Muscle layer of colon (tissue), 2 donors: Measurements from ENCODE around the gene RASA1.
A peak's percentile ranks its signal among the peaks of the same experiment; 100 is the strongest.

ENCODE experiments used
- H3K27ac ChIP-seq: one replicate; pipeline ENCODE4 v1.7.0; 2013; ENCODE audit warnings: low read depth, mild to moderate bottlenecking, low read length, moderate library complexity
- H3K27me3 ChIP-seq, 2 donors: one replicate each; pipeline ENCODE4 v1.7.0; 2013; ENCODE audit warnings: low read length in 2 of 2, mild to moderate bottlenecking in 2 of 2; ENCODE audit not compliant: insufficient read depth in 2 of 2, control insufficient read depth in 1 of 2
- H3K36me3 ChIP-seq: one replicate; pipeline ENCODE4 v1.7.0; 2013; ENCODE audit warnings: mild to moderate bottlenecking, low read length; ENCODE audit not compliant: insufficient read depth
- H3K4me1 ChIP-seq: one replicate; pipeline ENCODE4 v1.7.0; 2013; ENCODE audit warnings: mild to moderate bottlenecking, low read length; ENCODE audit not compliant: insufficient read depth
- H3K4me3 ChIP-seq, 2 donors: one replicate each; pipeline ENCODE4 v1.7.0; 2013; ENCODE audit warnings: low read length in 2 of 2, low read depth in 1 of 2, mild to moderate bottlenecking in 1 of 2, moderate library complexity in 1 of 2
- H3K9ac ChIP-seq: one replicate; pipeline ENCODE4 v1.7.0; 2013; ENCODE audit warnings: low read length
- H3K9me3 ChIP-seq: one replicate; pipeline ENCODE4 v1.7.0; 2013; ENCODE audit warnings: mild to moderate bottlenecking, low read length
- donor health status: abdominal sarcoma.
- donor health status: Adenocarcinoma of cecum.

Gene RASA1

GRCh38 chr5:87267574-87268125 is at the start of gene RASA1:
TSS of gene RASA1 (plus strand) at chr5:87267883. CDS start at chr5:87268452, 569 bp downstream.
- Histone ChIP-seq H3K27ac (peak within 1 kb of the TSS; percentile 99), H3K4me3 (peak within 1 kb of the TSS; percentile 93 to 100), H3K4me1 (peaks cover 9% of the 10 kb centered on the region), H3K9ac (peak within 1 kb of the TSS; percentile 86), H3K27me3 (no peaks in the 10 kb centered on the region), H3K36me3 (no peaks in the 10 kb centered on the region), H3K9me3 (no peaks in the 10 kb centered on the region)

GRCh38 chr5:87229780-87230179 is 37.9 kb upstream of the RASA1 start:
- H3K36me3 ChIP-seq, result no peaks in the 10 kb centered on the region
- H3K27me3 ChIP-seq, result no peaks in the 10 kb centered on the region
- no peak overlapping the region for H3K4me3 ChIP-seq
- H3K9ac ChIP-seq, result no peak overlapping the region
- no peak overlapping the region for H3K27ac ChIP-seq
- no peaks in the 10 kb centered on the region for H3K9me3 ChIP-seq
- no peaks in the 10 kb centered on the region for H3K4me1 ChIP-seq

DNA sequence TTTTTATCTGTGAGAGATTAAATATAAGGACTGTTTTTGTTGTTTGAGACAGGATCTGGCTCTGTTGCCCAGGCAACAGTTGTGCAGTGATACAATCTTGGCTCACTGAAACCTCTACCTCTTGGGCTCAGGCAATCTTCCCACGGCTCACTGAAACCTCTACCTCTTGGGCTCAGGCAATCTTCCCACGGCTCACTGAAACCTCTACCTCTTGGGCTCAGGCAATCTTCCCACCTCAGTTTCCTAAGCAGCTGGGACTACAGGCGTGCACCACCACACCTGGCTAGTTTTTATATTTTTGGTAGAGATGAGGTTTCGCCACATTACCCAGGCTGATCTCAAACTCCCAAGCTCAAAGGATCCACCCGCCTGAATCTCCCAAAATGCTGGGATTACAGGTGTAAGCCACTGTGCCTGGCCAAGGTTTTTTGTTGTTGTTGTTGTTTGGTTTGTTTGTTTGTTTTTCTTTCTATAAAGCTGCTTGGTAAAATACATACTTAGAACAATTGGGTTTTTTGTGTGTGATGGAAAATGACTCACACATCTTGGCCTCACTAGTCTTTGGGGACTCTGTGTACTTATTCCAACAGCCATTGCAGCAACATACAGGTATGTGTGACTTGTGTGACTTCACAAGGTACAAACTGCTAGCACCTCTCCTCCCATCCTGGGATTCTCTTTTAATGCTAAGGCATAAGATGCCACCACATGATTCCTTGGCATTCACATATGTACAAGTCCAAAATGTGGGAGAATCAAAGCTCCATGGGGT is 36.5 kb upstream of the RASA1 start:
- Histone ChIP-seq H3K9ac (no peak overlapping the region), H3K4me3 (no peak overlapping the region), H3K27ac (no peak overlapping the region), H3K36me3 (no peaks in the 10 kb centered on the region), H3K27me3 (no peaks in the 10 kb centered on the region), H3K9me3 (no peaks in the 10 kb centered on the region), H3K4me1 (no peaks in the 10 kb centered on the region)

GRCh38 chr5:87233143-87233542 is 34.5 kb upstream of the RASA1 start:
- Histone ChIP-seq H3K9me3 (no peaks in the 10 kb centered on the region), H3K9ac (no peak overlapping the region), H3K27me3 (no peaks in the 10 kb centered on the region), H3K4me1 (no peaks in the 10 kb centered on the region), H3K36me3 (no peaks in the 10 kb centered on the region), H3K4me3 (no peak overlapping the region), H3K27ac (no peak overlapping the region)

GRCh38 chr5:87241555-87241954 is 26.1 kb upstream of the RASA1 start:
- Histone ChIP-seq H3K27ac (no peak overlapping the region), H3K4me1 (no peaks in the 10 kb centered on the region)

GRCh38 chr5:87242242-87242641 is 25.4 kb upstream of the RASA1 start:
- no peaks in the 10 kb centered on the region for H3K27me3 ChIP-seq
- H3K9me3 ChIP-seq, result no peaks in the 10 kb centered on the region
- H3K36me3 ChIP-seq, result no peaks in the 10 kb centered on the region
- H3K4me1 ChIP-seq, result no peaks in the 10 kb centered on the region
- no peak overlapping the region for H3K27ac ChIP-seq
- H3K4me3 ChIP-seq, result no peak overlapping the region
- H3K9ac ChIP-seq, result no peak overlapping the region

More at GRCh38 chr5:87241555-87241954, 26.1 kb upstream of the RASA1 start:
- H3K9me3 ChIP-seq, result no peaks in the 10 kb centered on the region
- no peak overlapping the region for H3K4me3 ChIP-seq
- H3K9ac ChIP-seq, result no peak overlapping the region
- no peaks in the 10 kb centered on the region for H3K27me3 ChIP-seq
- H3K36me3 ChIP-seq, result no peaks in the 10 kb centered on the region

- H3K36me3 ChIP-seq, result no peaks in the 10 kb centered on the region
- no peak overlapping the region for H3K4me3 ChIP-seq
- no peak overlapping the region for H3K27ac ChIP-seq
- no peaks in the 10 kb centered on the region for H3K27me3 ChIP-seq
- no peaks in the 10 kb centered on the region for H3K4me1 ChIP-seq
- H3K9me3 ChIP-seq, result no peaks in the 10 kb centered on the region
- no peak overlapping the region for H3K9ac ChIP-seq
Measured at GRCh38 chr5:87243161-87243844, 24.4 kb upstream of the RASA1 start.

- Histone ChIP-seq H3K27ac (no peak overlapping the region), H3K36me3 (no peaks in the 10 kb centered on the region), H3K27me3 (no peaks in the 10 kb centered on the region), H3K9me3 (no peaks in the 10 kb centered on the region), H3K9ac (no peak overlapping the region), H3K4me1 (no peaks in the 10 kb centered on the region), H3K4me3 (no peak overlapping the region)
Measured at GRCh38 chr5:87245451-87245850, 22.2 kb upstream of the RASA1 start.

DNA sequence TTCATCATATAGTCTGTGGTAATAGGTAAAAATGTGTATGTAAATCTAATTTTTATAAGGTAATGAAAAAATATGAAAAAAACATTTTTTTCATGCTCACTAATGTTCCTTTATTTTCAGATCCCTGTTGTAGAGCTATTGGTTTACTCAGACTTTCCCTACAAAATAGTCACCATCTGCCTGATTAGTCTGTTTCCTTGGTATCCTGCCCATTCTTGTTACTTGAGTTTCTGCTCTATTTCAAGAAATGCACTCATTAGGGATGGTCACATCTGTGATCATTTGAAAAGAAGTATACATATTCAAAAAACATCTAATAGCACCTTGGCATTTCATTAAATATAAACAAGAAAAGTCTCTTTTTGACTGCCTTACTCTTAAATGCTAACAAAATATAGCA is 21.6 kb upstream of the RASA1 start:
- no peaks in the 10 kb centered on the region for H3K9me3 ChIP-seq
- no peaks in the 10 kb centered on the region for H3K36me3 ChIP-seq
- H3K27ac ChIP-seq, result no peak overlapping the region
- no peak overlapping the region for H3K4me3 ChIP-seq
- H3K9ac ChIP-seq, result no peak overlapping the region
- H3K27me3 ChIP-seq, result no peaks in the 10 kb centered on the region
- H3K4me1 ChIP-seq, result no peaks in the 10 kb centered on the region

DNA sequence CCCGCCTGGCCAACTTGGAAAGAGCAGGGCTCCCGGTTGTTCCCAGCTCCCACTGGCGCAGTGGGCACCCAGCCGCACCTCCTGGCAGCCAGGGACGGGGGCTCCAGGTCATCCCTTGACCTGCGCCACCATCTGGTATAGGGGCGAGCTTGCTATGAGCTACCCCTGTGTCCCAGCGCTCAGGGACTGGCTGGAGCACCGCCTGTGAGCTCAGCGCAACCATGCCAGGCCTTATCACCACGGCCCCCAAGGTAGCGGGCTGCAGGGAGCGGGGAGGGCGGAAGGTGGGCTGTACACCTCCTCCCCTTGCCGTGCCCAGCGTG is 15.4 kb upstream of the RASA1 start:
- Histone ChIP-seq H3K9ac (no peak overlapping the region), H3K36me3 (no peaks in the 10 kb centered on the region), H3K27me3 (no peaks in the 10 kb centered on the region)

GRCh38 chr5:87254035-87254434 is 13.6 kb upstream of the RASA1 start:
- Histone ChIP-seq H3K27me3 (no peaks in the 10 kb centered on the region), H3K4me3 (no peak overlapping the region), H3K9ac (no peak overlapping the region), H3K36me3 (no peaks in the 10 kb centered on the region), H3K4me1 (no peaks in the 10 kb centered on the region), H3K27ac (no peak overlapping the region), H3K9me3 (no peaks in the 10 kb centered on the region)

More for the DNA sequence above, 15.4 kb upstream of the RASA1 start:
- H3K27ac ChIP-seq, result no peak overlapping the region
- H3K4me1 ChIP-seq, result no peaks in the 10 kb centered on the region
- H3K9me3 ChIP-seq, result no peaks in the 10 kb centered on the region
- H3K4me3 ChIP-seq, result no peak overlapping the region
